Activated CD4-positive, alpha-beta T cell treated with anti-CD3 and anti-CD28 coated beads for 48 hours (primary cell): ENCODE measurements around the gene TDRD12.
"Not testable (repeated sequence)": the region's sequence is repeated elsewhere in the genome, so short reads cannot be mapped to it uniquely, and the experiment has no call there.

ENCODE experiments used
- DNase-seq: peaks from one replicate; pipeline ENCODE4 v3.0.0-alpha.2; 2020

Gene TDRD12

DNA sequence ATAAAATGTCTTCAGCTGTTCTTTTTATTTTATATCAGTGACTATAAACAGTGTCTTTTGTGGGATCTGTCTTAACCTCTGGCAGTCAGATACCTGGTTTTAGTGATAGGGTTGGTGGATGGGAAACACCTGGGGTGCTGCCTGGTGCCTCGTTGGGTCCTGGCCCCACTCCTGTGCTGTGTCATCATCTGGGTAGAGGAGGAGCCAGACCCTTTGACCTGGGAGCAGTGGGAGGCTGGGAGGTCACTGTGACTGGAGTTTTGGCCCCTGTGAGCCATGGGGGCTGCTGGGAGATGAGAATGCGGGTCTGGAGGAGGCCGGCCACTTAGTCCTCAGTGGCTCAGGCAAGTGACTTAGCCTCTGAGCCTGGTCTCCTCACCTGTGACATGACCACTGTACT is 29.4 kb downstream of the TDRD12 start:
- DNase-seq: no peak

DNA sequence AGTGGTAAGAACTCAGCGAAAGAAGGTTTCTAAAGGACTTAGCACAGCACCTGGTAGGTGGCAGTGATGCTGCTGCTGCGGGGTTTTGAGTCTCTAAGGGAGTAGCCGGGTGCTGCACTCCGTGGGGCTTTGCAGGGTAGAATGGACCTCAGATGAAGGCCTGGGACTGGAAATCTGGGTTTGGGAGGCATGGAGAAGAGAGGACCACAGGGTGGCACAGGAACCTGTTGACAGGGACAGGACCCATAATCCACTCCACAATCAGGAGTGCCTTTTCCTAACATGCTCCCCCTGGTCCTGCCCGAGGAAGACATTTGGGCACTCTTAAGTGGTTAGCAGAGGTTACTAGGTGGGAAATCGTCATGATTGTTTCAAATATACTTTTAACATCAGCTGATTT is 29.8 kb downstream of the TDRD12 start:
- no peak for DNase-seq

DNA sequence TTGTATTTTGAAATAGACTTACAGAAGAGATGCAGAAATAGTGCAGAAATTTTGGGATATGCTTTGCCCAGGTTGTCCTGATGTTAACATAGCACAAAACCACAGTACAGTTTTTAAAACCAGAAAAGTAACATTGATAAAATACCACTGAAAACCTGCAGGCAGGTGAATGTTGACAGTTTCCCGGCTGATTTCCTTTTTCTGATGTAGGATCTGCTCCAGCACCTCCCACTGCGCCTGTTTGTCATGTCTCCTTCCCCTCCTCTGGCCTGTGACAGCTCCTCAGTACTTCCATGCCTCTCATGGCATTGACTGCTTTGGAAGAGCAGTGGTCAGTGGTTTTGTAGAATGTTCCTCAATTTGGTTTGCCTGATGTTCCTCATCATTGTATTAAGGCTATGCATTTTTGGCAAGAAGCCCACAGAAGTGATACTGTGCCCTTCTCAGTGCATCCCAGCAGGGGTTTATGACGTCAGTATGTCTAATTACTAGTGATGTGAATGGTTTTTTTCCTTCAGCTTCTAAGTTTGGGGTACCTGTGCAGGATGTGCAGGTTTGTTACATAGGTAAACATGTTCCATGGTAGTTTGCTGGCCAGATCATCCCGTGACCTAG is 31.0 kb downstream of the TDRD12 start:
- no peak for DNase-seq

DNA sequence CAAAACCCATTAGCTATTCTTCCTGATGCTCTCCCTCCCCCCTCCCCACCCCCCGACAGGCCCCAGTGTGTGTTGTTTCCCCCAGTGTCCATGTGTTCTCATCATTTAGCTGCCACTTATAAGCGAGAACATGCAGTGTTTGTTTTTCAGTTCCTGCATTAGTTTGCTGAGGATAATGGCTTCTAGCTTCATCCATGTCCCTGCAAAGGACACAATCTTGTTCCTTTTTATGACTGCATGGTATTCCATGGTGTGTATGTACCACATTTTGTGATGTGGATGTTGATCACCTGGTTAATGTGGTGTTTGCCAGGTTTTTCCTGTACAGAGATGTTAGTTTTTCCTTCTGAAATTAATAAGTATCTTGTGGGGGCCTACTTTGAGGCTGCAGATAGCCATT is 31.5 kb downstream of the TDRD12 start:
- no peak for DNase-seq

DNA sequence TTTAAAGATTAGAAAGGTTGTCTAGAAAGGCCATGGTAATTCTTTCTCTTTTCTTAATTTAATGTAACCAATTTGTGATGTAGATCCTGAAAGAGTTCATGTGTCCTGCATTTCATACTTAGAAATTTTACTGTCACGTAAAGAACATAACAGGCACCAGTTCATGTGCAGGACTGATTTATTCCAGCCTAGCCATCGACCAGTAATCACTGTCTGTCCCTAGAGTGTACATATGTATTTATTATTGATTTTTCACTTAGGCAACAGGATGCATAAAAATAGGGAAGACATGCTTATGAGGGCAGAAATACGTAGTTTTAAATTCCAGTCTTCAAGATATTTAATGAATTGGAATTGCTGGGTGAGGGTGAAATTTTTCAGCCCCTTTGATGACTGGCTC is 37.6 kb downstream of the TDRD12 start:
- DNase-seq: no peak

DNA sequence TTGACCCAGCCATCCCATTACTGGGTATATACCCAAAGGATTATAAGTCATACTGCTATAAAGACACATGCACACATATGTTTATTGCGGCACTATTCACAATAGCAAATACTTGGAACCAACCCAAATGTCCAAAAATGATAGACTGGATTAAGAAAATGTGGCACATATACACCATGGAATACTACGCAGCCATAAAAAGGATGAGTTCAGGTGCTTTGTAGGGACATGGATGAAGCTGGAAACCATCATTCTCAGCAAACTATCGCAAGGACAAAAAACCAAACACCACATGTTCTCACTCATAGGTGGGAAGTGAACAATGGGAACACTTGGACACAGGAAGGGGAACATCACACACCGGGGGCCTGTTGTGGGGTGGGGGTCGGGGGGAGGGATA is 45.8 kb downstream of the TDRD12 start:
- DNase-seq: not testable (repeated sequence)

DNA sequence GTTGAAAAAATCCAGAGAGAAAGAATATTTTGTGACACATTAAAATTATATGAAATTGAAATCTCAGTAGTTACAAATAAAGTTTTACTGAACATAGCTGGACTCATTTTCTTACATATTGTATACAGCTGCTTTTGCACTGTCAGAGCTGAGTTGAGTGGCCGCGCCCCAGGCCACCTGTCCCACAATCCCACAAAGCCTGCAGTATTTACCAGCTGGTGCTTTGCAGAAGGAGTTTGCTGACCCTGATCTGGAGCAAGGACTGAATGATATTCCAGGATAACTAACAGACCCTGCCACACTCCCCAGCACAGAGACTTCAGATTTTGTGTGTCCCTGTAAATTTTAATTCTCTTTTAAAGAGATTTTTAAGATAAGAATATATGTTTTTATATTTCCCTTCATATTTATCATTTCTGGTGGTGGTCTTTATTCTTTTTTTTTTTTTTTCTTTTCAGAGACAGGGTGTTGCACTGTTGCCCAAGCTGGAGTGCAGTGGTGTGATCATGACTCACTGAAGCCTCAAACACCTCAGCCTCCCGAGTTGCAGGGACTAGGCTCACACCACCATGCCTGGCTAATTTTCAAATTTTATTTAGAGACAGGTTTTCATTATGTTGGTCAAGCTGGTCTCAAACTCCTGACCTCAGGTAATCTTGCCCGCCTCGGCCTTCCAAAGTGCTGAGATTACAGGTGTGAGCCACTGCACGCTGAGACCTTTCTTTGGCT is 48.5 kb downstream of the TDRD12 start:
- DNase-seq: no peak

DNA sequence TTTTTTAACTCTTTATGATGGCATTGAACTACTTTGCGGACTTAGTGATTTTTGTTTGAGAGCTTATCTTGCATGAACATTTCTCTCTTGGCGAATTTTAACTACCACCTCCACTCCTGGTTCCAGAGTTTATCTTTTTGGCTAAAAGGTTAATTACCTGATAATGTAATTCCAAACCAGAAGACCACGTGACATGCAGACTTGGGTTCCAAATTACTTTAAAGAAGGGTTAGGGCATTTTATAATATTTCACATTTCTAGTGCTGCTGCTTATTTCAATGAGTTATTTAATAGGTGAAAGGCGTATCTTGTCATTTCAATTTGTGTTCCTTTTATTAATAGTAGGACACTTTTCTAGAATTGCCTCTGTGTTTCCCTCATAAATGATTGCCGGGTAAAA is 52.0 kb downstream of the TDRD12 start:
- no peak for DNase-seq

DNA sequence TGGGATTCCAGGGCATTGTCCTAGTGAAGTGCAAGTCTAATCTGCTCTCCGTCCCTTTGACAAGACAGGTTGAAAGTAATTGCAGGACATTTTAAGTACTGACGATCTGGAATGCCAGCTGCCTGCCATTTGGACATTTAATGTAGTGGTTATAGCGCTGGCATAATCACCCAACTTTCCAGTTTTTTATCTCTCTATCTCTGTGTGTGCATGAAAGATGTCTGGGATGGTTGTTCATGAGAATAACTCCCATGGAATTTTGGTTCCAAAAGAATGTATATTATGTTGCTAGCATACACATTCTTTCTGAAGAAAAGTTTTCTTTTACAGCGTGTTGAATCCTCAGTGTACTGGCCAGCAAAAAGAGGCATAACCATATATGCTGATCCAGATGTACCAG is 53.6 kb downstream of the TDRD12 start:
- no peak for DNase-seq

DNA sequence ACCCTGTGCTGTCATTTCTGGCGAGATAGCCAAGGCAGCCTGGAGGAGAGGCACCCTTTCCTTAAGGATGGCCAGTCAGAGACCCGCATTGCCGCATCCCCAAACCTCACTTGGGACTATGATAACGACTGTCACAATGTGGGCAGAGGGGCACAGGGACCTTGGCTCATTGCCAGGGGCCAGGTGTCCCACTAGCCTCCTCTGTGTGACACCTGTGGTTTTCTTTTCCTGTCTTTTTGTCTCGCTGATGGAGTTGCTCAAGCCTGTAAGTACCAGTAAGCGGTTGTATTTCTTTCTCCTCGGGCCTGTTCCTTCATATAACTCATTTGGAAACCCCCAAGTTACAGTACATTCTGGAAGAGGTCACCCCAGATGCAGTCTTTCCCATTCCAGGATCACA is 59.5 kb downstream of the TDRD12 start:
- DNase-seq: no peak

DNA sequence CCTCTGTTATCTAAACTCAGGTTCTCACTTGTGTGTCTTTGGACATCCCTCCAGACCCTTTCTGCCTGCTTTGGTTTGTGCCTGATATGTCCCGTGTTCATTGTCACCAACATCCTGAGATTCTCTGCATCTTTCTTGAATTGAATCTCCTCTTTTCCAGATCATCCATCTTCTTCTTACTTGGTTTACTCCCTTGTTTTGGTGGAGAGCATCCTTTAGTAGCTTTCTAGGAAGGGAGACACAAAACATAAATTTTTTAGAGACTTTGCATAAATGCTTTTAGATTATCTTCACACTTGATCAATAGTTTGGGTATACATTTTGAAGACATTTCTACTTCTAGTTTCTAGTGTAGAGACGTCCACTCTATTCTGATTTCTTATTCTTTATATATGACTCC is 61.7 kb downstream of the TDRD12 start:
- DNase-seq: no peak

DNA sequence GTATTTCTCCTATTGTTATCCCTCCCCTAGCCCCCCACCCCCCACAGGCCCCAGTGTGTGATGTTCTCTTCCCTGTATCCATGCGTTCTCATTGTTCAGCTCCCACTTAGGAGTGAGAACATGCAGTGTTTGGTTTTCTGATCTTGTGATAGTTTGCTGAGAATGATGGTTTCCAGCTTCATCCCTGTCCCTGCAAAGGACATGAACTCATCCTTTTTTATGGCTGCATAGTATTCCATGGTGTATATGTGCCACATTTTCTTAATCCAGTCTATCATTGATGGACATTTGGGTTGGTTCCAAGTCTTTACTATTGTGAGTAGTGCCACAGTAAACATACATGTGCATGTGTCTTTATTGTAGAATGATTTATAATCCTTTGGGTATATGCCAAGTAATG is 62.5 kb downstream of the TDRD12 start:
- DNase-seq: not testable (repeated sequence)

DNA sequence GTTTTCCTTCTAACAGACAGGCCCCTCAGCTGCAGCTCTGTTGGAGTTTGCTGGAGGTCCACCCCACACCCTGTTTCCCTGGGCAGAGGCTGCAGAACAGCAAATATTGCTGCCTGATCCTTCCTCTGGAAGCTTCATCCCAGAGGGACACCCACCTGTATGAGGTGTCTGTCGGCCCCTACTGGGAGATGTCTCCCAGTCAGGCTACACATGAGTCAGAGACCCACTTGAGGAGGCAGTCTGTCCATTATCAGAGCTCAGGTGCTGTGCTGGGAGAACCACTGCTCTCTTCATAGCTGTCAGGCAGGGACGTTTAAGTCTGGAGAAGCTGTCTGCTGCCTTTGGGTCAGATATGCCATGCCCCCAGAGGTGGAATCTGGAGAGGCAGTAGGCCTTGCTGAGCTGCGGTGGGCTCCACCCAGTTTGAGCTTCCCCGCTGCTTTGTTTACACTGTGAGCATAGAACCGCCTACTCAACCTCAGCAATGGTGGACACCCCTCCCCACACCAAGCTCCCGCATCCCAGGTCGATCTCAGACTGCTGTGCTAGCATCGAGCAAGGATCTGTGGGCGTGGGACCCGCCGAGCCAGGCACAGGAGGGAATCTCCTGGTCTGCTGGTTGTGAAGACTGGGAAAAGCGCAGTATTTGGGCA is 67.7 kb downstream of the TDRD12 start:
- not testable (repeated sequence) for DNase-seq

DNA sequence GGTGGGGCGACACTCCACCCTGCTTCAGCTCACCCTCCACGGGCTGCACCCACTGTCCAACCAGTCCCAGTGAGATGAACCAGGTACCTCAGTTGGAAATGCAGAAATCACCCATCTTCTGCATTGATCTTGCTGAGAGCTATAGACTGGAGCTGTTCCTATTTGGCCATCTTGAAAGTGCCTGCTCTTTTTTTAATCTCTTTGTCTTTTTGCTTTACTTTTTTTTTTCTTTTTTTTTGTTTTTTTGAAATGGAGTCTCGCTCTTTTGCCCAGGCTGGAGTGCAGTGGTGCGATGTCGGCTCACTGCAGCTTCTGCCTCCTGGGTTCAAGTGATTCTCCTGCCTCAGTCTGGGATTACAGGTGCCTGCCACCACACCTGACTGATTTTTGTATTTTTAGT is 68.3 kb downstream of the TDRD12 start:
- DNase-seq: not testable (repeated sequence)

DNA sequence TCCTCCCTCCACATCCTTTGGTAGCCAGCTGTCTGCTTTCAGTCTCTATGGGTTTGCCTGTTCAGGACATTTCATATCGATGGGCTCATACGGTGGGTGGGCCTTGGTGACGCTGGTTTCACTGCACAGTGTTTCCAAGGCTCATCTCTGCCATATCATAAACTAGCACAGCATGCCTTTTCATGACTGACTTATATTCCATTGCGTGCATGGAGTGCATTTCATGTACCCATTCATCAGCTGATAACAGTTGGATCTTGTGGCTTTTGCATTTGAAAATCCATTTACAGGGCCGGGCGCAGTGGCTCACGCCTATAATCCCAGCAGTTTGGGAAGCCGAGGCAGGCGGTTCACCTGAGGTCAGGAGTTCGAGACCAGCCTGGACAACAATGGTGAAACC is 69.9 kb downstream of the TDRD12 start:
- no peak for DNase-seq

DNA sequence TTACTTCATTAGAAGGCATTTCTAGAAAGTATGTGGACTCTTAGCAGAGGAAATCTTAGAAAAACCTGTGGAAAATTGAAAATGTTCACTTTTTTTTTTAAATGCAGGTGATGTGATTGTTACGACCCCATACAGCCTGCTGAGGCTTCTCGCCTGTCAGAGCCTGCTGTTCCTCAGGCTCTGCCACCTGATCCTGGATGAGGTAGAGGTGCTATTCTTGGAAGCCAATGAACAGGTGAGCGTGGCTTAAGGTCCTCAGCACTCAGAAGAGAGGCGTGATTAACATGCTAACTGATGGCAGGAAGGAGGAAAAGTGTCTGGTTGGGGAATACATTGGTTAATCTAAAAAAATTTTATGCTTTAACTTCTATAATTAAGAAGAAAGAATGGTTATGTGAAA is 78.6 kb downstream of the TDRD12 start:
- no peak for DNase-seq

DNA sequence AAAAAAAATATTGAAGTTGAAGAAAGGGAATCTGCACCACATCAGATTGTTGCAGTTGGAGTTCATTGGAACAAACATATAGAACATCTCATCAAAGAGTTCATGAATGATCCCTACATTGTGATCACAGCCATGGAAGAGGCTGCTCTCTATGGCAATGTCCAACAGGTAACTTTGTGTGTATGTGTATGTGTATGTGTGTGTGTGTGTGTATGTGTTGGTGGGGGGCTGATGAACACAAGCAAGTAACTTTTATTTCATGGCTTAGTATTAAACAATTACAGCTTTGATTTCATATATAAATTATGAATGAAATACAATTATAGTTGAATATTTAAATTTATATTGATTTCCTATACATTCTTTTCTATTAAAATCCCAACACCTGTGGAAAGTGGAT is 80.6 kb downstream of the TDRD12 start:
- no peak for DNase-seq

DNA sequence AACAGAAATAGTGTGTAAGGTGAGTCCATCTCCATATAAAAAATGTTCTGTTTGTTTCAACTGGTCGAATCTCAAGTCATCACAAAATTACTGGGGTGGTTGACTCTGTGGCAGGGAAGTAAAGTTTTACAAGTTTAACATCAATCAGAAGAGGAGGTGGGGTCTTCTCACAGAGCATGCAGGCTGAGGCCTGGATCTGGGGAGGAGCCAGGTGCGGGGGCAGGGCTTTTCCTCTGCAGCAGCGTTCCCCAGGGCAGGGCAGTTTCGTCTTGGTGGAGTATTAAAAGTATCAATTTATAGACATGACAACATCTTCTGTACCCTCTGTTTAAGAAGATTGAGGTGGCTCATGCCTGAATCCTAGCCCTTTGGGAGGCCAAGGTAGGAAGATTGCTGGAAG is 81.2 kb downstream of the TDRD12 start:
- no peak for DNase-seq

DNA sequence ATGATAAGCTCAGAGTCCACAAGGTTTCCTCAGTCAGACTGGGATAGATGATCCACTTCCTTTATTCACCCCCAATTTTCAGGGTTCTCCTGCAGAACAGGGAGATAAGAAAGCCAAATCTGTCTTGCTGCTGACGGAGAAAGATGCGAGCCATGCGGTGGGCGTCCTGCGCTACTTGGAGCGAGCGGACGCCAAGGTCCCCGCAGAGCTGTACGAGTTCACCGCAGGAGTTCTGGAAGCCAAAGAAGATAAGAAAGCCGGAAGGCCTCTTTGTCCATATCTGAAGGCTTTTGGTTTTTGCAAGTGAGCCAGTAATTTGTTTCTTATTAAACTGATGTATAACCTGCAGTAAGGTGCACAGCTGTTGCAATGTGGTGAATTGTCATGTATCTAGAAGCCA is 83.3 kb downstream of the TDRD12 start:
- no peak for DNase-seq

DNA sequence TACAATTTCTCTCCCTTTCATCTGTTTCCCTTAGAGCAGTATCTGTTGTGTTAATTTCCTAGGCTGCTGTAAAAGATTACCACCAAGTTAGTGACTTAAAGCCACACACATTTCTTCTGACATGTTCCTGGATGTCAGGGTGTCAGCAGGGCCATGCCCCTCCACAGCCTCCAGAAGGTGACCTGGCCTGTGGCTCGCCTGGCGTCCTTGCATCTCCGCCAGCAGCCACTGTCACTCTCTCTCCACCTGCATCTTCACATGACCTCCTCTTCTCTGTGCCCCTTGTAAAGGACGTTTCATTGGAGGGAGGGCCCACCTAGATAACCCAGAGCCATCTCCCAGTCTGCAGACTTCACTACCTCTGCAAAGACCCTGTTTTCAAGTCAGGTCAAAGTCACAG is 88.7 kb downstream of the TDRD12 start:
- no peak for DNase-seq

DNA sequence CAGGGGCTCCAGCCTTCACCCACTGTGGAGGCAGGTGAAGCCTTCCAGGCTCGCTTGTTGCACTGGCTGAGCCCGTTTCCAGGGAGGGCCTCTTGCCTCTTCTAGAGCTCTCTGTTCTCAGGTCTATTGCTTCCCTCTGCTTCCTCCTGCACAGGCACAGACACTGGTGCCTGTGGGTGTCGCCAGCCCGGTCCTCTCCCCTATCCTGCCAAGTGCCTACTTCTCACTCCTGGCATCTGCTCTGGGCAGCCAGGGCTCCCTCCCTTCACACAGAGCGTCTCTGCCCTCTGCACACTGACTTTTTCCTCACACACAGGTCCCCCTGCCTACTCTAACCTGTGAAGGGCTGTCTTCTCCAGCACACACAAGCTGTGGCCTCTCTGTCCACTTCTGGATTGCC is 89.7 kb downstream of the TDRD12 start:
- no peak for DNase-seq

DNA sequence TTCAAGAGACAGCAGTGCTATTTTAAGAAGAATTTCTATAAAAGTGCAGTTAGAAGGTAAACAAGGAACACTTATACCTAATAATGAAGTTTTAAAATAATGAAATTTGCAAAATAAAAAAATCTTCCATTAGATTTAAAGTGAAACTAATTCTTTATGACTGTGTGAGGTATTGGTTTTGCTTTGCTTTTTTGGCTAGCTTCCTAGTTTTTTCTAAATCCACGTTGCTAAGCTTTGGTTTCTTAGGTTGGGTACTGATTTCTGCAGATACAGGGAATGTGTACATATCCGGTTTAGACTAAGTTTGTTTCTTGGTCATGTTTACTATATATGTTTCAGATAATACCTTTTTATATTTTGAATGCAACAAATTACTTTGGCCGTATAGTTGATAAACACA is 90.2 kb downstream of the TDRD12 start:
- no peak for DNase-seq

DNA sequence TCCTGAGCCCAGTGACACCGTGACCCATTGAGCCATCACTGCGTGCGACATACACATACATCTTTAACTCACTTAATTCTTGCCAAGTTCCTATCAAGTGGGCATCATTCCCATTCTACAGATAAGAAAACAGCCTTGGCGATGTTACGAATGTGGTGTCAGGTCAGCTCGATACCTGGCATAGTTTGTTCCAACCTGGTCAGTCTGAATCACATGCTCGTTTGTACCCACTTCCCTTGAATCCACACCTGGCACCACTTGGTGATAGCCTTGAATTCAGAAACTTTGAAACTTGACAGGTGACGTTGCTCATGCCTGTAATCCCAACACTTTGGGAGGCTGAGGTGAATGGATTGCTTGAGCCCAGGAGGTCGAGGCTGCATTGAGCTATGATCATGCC is 90.9 kb downstream of the TDRD12 start:
- DNase-seq: no peak

DNA sequence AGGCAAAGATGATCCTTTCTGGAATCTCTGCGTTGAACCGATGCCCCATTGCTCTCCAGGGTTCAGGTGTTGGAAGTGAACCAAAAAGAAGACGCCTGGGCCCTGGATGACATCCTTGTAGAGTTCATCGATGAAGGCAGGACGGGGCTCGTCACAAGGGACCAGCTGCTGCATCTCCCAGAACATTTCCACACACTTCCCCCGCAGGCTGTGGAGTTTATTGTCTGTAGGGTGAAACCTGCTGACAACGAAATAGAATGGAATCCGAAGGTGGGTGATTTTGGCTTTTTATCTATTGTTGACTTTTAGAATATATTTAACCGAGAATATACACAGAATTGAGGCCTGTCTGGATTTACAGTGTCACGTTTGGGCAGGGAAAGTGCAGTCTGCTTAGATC is 91.6 kb downstream of the TDRD12 start:
- DNase-seq: no peak

DNA sequence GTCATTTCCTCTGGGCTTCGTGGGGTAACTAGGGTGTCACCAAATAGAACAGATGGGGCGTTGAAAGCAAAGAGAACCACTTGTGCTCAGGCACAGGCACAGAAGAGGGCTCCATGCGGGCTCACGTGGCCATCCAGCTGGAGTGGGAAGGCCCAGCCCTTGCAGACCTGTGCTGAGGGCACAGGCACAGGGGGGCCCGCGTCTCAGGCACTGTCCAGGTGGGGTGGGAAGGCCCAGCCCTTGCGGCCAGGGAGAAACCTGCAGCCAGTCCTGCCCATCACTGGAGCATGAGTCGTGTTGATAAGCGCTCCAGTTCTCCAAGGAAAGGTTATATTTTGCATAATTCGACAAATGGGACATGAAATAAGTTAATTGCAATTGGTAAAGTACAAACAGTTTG is 92.5 kb downstream of the TDRD12 start:
- DNase-seq: no peak
